ENCODE results near the gene IL1R1. TPM values are rescaled to one million over a fixed set of nuclear protein-coding genes. Genes with fewer than 3 reads are reported as not detected.

The IL1R1 gene
- total and polyA plus RNA-seq, 10 donors = 7.6 to 163 (median 73.3) TPM

DNA sequence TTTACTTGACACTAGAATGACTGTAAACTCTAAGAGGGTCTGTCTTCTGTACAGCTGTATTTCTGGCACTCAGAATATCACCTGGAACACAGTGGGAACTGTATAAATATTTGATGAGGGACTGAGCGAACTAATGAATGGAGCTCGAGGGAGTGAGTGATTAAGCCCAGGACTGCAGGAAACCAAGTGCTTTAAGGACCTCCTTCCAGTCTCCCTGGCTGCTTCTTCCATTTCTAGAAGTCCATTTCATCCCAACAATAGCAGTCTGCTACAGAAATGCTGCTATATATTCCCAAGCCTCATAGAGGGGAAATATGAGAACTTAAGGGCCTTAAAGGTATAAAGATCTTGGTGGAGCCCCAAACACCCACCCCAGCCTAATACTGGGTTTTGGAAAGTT, 41.5 kb downstream of the IL1R1 start:
- no peak for DNase-seq
- H3K9me3 ChIP-seq = no peaks in the 10 kb centered on the region
- H3K27me3 ChIP-seq (replicated peaks in 1 of 7) = peaks cover 0 to 20% (median 7%) of the 10 kb centered on the region in 7 donors
- H3K4me3 ChIP-seq = no peak overlapping the region
- TF ChIP-seq POLR2AphosphoS5 (IDR thresholded peaks at IDR 0.05) = no peak
- TF ChIP-seq, protein P1, sequence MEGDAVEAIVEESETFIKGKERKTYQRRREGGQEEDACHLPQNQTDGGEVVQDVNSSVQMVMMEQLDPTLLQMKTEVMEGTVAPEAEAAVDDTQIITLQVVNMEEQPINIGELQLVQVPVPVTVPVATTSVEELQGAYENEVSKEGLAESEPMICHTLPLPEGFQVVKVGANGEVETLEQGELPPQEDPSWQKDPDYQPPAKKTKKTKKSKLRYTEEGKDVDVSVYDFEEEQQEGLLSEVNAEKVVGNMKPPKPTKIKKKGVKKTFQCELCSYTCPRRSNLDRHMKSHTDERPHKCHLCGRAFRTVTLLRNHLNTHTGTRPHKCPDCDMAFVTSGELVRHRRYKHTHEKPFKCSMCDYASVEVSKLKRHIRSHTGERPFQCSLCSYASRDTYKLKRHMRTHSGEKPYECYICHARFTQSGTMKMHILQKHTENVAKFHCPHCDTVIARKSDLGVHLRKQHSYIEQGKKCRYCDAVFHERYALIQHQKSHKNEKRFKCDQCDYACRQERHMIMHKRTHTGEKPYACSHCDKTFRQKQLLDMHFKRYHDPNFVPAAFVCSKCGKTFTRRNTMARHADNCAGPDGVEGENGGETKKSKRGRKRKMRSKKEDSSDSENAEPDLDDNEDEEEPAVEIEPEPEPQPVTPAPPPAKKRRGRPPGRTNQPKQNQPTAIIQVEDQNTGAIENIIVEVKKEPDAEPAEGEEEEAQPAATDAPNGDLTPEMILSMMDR (IDR thresholded peaks at IDR 0.05 in 8 of 11, conservative IDR thresholded peaks at IDR 0.05 in 3 of 11) = no peak
- no peak for TF ChIP-seq POLR2A (IDR thresholded peaks at IDR 0.05)
- 68 to 85% (median 83%) methylated on average over 2 of the region's 2 CpGs for WGBS, 5 donors
- H3K27ac ChIP-seq = no peak overlapping the region
- intact Hi-C loops (cut with DNase I; ENCODE audit: low total_unique reads) = no loop called here
- peaks cover 0 to 20% (median 10%) of the 10 kb centered on the region in 6 donors for H3K4me1 ChIP-seq
- H3K36me3 ChIP-seq = peaks cover 0 to 2% (median 0%) of the 10 kb centered on the region in 6 donors

DNA sequence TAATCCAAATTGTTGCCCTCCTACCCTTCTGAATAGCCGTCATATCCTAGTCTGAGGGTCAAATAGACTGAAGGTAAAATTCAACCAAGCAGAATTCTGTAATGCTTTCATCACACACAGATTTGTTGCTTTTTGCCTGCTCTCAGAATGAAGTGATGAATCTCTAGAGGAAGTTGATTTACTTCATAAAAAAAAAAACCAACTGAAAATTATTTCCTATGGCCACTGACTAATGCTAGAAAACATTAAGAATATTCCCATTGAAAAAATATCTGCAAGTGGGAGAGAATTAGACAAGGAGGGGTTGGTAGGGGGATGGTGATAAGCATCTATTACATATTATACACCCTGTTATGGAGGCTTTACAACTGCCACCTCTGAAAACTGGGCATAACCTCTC, 42.0 kb downstream of the IL1R1 start:
- peak overlapping the region in 1 of 8 donors; percentile 37 for H3K27ac ChIP-seq
- TF ChIP-seq, protein P1 (IDR thresholded peaks at IDR 0.05 in 8 of 11, conservative IDR thresholded peaks at IDR 0.05 in 3 of 11) = no peak
- TF ChIP-seq POLR2A (IDR thresholded peaks at IDR 0.05) (no peak), POLR2AphosphoS5 (IDR thresholded peaks at IDR 0.05) (no peak)
- intact Hi-C loops (cut with DNase I; ENCODE audit: low total_unique reads) = no loop called here

DNA sequence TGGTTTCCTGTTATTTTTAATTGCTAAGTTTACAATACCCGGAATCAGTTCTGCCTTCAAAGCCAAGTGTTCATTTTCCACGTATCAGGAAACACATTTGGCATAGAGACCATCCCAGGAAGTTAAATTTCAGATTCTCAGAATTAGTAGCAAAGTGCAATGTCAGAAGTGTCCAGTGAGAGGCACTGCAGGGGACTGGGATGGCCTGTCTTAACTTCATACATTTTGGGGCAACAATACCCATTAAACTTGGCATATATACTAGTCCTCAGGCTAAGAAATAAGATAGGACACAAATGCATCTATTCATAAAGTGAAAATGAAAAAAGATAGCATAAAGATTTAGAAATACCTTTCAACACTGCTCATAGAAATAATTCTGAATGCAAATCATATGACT, 42.8 kb downstream of the IL1R1 start:
- intact Hi-C loops (cut with DNase I; ENCODE audit: low total_unique reads) = no loop called here
- peaks cover 0 to 20% (median 7%) of the 10 kb centered on the region in 7 donors for H3K27me3 ChIP-seq (replicated peaks in 1 of 7)
- peaks cover 0 to 20% (median 10%) of the 10 kb centered on the region in 6 donors for H3K4me1 ChIP-seq
- WGBS, 5 donors = 1 to 10% (median 6%) methylated on average over 2 of the region's 2 CpGs
- TF ChIP-seq, protein P1 (IDR thresholded peaks at IDR 0.05 in 8 of 11, conservative IDR thresholded peaks at IDR 0.05 in 3 of 11) = peak in 8 of 11 experiments; percentile 6 to 62 (median 47)
- TF ChIP-seq POLR2A (IDR thresholded peaks at IDR 0.05) (no peak), POLR2AphosphoS5 (IDR thresholded peaks at IDR 0.05) (peak in 1 of 3 donors; percentile 22)
- DNase-seq = no peak
- no peaks in the 10 kb centered on the region for H3K9me3 ChIP-seq
- H3K36me3 ChIP-seq = no peaks in the 10 kb centered on the region
- no peak overlapping the region for H3K4me3 ChIP-seq
- H3K27ac ChIP-seq = peak overlapping the region in 1 of 8 donors; percentile 11

More for the DNA sequence above, 42.0 kb downstream of the IL1R1 start:
- Histone ChIP-seq H3K9me3 (no peaks in the 10 kb centered on the region), H3K36me3 (no peaks in the 10 kb centered on the region), H3K4me1 (peaks cover 0 to 20% (median 10%) of the 10 kb centered on the region in 6 donors), H3K4me3 (no peak overlapping the region), H3K27me3 (replicated peaks in 1 of 7) (peaks cover 0 to 20% (median 7%) of the 10 kb centered on the region in 7 donors)
- WGBS, 5 donors = 93 to 100% (median 96%) methylated on average over 1 of the region's 1 CpG
- DNase-seq = no peak

DNA sequence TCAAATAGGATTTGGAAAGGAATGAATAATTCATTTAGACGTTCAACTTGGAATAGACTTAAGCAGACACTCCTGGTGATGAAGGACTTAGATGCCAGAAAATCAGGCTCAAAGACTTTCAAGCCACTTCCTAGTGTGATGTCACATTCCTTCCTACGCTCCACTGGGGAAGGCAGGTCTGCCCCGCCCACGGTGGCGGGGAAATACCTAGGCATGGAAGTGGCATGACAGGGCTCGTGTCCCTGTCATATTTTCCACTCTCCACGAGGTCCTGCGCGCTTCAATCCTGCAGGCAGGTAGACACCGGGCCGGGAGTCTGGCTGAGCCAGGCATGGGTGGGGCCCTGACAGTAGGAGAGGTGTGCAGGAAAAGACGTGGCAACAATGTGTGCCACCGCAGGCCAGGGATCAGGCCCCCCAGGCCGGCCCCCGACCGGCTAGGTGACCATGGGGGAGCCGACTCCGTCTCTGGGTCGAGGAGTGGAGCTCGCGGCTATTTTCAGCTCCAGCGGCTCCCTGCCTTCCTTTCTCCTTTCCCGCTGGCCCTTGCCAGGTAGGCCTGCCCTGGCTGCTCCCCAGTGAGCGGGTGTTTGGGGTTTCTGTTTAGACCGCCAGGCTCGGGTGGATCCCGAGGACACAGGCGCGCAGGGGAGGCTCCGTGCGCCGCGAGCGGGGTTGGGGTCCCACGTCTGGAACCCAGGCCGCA, 44.4 kb downstream of the IL1R1 start, which contains the start of gene IL1RL2:
Gene IL1RL2, plus strand, starts transcription at position 233 of the 705 bp plus-strand sequence. CDS start 845 bp downstream, outside the sequence.
- no peaks in the 10 kb centered on the region for H3K9me3 ChIP-seq
- no peak for DNase-seq
- peaks cover 0 to 20% (median 7%) of the 10 kb centered on the region in 7 donors for H3K27me3 ChIP-seq (replicated peaks in 1 of 7)
- intact Hi-C loops (cut with DNase I; ENCODE audit: low total_unique reads) = no loop called here
- H3K27ac ChIP-seq = peak within 1 kb of the TSS in 1 of 8 donors; percentile 52
- peaks cover 0 to 20% (median 10%) of the 10 kb centered on the region in 6 donors for H3K4me1 ChIP-seq
- 49 to 87% (median 71%) methylated on average over 32 to 36 of the region's 36 CpGs for WGBS, 5 donors
- no peak for TF ChIP-seq POLR2AphosphoS5 (IDR thresholded peaks at IDR 0.05)
- no peak for TF ChIP-seq POLR2A (IDR thresholded peaks at IDR 0.05)
- TF ChIP-seq, protein P1 (IDR thresholded peaks at IDR 0.05 in 8 of 11, conservative IDR thresholded peaks at IDR 0.05 in 3 of 11) = no peak
- H3K4me3 ChIP-seq = peak within 1 kb of the TSS in 7 of 8 donors; percentile 4 to 62 (median 24)
- H3K36me3 ChIP-seq = no peaks in the 10 kb centered on the region

All from spleen (tissue), 11 donors.